PC-3 (cell line): Measurements from ENCODE around the gene BMF. TPM values are rescaled to one million over a fixed set of nuclear protein-coding genes. Genes with fewer than 3 reads are reported as not detected.
A peak's percentile ranks its signal among the peaks of the same experiment; 100 is the strongest.
"Not testable (repeated sequence)": the region's sequence is repeated elsewhere in the genome, so short reads cannot be mapped to it uniquely, and the experiment has no call there.

ENCODE experiments used
- ATAC-seq: fragments of 200-7000 bp; cut with Tn5 transposase; 2 replicates; pipeline ENCODE4 v1.9.1; 2020; ENCODE audit warnings: mild to moderate bottlenecking, moderate library complexity
- BruUV-seq: library from RNA; stranded (reverse); fragments of 400-500 nt; replicated peaks from 2 replicates; lab custom pipeline; 2021; lab: Mats Ljungman, UMichigan
- CTCF ChIA-PET: fragments of 300-600 bp; sonication (Branson Sonifier 250); formaldehyde crosslinking; loops from one replicate; lab custom pipeline; 2022; ENCODE audit warnings: antibody characterized with exemption; lab: Charles Lee
- POLR2A ChIA-PET: fragments of 300-600 bp; sonication (Branson Sonifier 250); formaldehyde crosslinking; loops from one replicate; lab custom pipeline; 2022; ENCODE audit warnings: antibody characterized with exemption; ENCODE audit not compliant: unreplicated experiment; lab: Charles Lee
- DNase-seq: peaks from one replicate; pipeline ENCODE4 v3.0.0-alpha.2; 2015
- H2AFZ ChIP-seq: fragments of 300-600 bp; sonication (generic); 2 replicates; pipeline ENCODE4 v1.6.0; 2016; ENCODE audit warnings: antibody characterized with exemption, low read length
- H3F3A ChIP-seq: fragments of 300-600 bp; sonication (generic); one replicate; pipeline ENCODE4 v1.6.0; 2017; ENCODE audit warnings: antibody characterized with exemption, low read length, control low read depth, mild to moderate bottlenecking; ENCODE audit not compliant: unreplicated experiment
- H3K27ac ChIP-seq: fragments of 300-600 bp; sonication (generic); 2 replicates; pipeline ENCODE4 v1.5.1; 2016; ENCODE audit warnings: mild to moderate bottlenecking, low read length
- H3K27me3 ChIP-seq: fragments of 300-600 bp; sonication (generic); 2 replicates; pipeline ENCODE4 v1.6.1; 2016; ENCODE audit warnings: low read length, mixed read lengths
- H3K36me3 ChIP-seq: fragments of 300-600 bp; sonication (generic); 2 replicates; pipeline ENCODE4 v1.6.1; 2016; ENCODE audit warnings: low read depth, mixed run types, low read length, mixed read lengths
- H3K4me1 ChIP-seq: fragments of 300-600 bp; sonication (generic); 2 replicates; pipeline ENCODE4 v1.5.1; 2016; ENCODE audit warnings: low read length; ENCODE audit not compliant: insufficient read depth
- H3K4me2 ChIP-seq: fragments of 300-600 bp; sonication (generic); 2 replicates; pipeline ENCODE4 v1.6.0; 2016; ENCODE audit warnings: low read length
- H3K4me3 ChIP-seq: fragments of 300-600 bp; sonication (generic); 2 replicates; pipeline ENCODE4 v1.5.1; 2016; ENCODE audit warnings: mild to moderate bottlenecking, low read length, mixed read lengths
- H3K79me2 ChIP-seq: fragments of 300-600 bp; sonication (generic); 2 replicates; pipeline ENCODE4 v1.6.1; 2017; ENCODE audit warnings: low read length, mixed read lengths
- H3K9ac ChIP-seq: fragments of 300-600 bp; sonication (generic); 2 replicates; pipeline ENCODE4 v1.6.0; 2016; ENCODE audit warnings: mild to moderate bottlenecking, low read length
- H3K9me2 ChIP-seq: fragments of 300-600 bp; sonication (generic); replicated peaks from 2 replicates; pipeline ENCODE4 v1.6.1; 2016; ENCODE audit warnings: mixed run types, low read length, mixed read lengths
- H3K9me3 ChIP-seq: fragments of 300-600 bp; sonication (generic); 2 replicates; pipeline ENCODE4 v1.6.1; 2016; ENCODE audit warnings: low read length, mixed read lengths
- H4K20me1 ChIP-seq: fragments of 300-600 bp; sonication (generic); 2 replicates; pipeline ENCODE4 v1.6.1; 2016; ENCODE audit warnings: low read length, mixed read lengths
- EZH2 ChIP-seq: fragments of 300-600 bp; sonication (generic); IDR thresholded peaks from one replicate; pipeline ENCODE4 v1.6.1; 2017; ENCODE audit warnings: antibody characterized with exemption, mild to moderate bottlenecking, low read length; ENCODE audit not compliant: unreplicated experiment
- EZH2phosphoT487 ChIP-seq: fragments of 300-600 bp; sonication (generic); IDR thresholded peaks from 2 replicates; pipeline ENCODE4 v1.6.1; 2018; ENCODE audit warnings: mild to moderate bottlenecking, antibody characterized with exemption, low read length, borderline replicate concordance
- intact Hi-C: fragments of 100-400 bp; cut with micrococcal nuclease; formaldehyde crosslinking; loops from 2 replicates; pipeline ENCODE4 v1.9.0; 2023
- total RNA-seq: library from RNA; depleted of rRNA; stranded (reverse); fragments of >200 nt; gene quantifications from 2 replicates; pipeline ENCODE4 v1.2.3, GENCODE V29; 2014
- TF ChIP-seq, protein P1 (sequence below): fragments of 300-600 bp; sonication (generic); conservative IDR thresholded peaks from 2 replicates; pipeline ENCODE4 v1.5.1; 2017; ENCODE audit warnings: antibody characterized with exemption, low read depth, mild to moderate bottlenecking, low read length

The BMF gene
- total RNA-seq, 1 experiment from 2014 or later, result 0.95 TPM

DNA sequence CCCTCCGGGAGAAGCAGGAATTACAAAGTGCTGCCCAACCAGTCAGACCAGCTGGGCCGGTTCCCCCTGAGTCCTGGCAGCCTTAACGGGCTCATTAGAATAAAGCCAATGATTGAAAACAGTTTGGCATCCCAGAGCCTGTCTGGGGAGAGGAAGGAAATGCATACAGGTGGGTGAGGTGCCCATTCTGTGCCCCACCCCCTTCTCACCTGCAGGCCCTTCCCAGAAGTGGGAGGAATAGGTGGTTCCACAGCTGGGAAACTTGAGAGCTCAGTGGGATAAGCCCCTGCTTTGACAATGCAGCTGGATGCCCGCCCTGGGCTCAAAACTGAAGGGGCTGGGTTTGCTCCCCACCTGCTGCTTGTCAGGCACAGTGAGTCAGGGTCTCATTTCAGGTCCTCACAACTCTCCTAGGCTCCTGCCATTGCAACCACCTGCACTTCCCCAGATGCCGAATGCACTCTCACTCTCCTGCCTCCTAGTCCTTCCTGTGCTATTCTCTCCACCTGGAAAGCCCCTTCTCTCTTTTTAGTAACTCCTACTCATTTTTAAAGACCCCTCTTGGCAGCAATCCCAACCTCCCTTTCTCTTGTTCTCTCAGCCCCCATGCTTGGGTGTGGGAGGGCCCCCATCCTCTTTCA lies 46.7 kb upstream of the BMF start:
- ATAC-seq, result peak; percentile 51
- Histone ChIP-seq H4K20me1 (no peaks in the 10 kb centered on the region), H3K4me3 (no peak overlapping the region), H3K9ac (no peak overlapping the region), H3F3A (no peaks in the 10 kb centered on the region), H2AFZ (no peak overlapping the region), H3K36me3 (no peaks in the 10 kb centered on the region), H3K79me2 (no peaks in the 10 kb centered on the region), H3K9me3 (no peaks in the 10 kb centered on the region), H3K27ac (no peak overlapping the region), H3K27me3 (no peaks in the 10 kb centered on the region), H3K9me2 (no peaks in the 10 kb centered on the region), H3K4me1 (peaks cover 47% of the 10 kb centered on the region), H3K4me2 (peak overlapping the region; percentile 46)
- intact Hi-C loops, result no loop called here
- ChIA-PET POLR2A (no interaction called here), CTCF (interaction anchor here (0.6 to 0.8 kb wide), 2 partner anchors 48 to 109 kb away, joined by 3 to 8 read pairs; no protein-coding TSS in a partner anchor)
- TF ChIP-seq, protein P1, sequence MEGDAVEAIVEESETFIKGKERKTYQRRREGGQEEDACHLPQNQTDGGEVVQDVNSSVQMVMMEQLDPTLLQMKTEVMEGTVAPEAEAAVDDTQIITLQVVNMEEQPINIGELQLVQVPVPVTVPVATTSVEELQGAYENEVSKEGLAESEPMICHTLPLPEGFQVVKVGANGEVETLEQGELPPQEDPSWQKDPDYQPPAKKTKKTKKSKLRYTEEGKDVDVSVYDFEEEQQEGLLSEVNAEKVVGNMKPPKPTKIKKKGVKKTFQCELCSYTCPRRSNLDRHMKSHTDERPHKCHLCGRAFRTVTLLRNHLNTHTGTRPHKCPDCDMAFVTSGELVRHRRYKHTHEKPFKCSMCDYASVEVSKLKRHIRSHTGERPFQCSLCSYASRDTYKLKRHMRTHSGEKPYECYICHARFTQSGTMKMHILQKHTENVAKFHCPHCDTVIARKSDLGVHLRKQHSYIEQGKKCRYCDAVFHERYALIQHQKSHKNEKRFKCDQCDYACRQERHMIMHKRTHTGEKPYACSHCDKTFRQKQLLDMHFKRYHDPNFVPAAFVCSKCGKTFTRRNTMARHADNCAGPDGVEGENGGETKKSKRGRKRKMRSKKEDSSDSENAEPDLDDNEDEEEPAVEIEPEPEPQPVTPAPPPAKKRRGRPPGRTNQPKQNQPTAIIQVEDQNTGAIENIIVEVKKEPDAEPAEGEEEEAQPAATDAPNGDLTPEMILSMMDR, result no peak
- no peak for TF ChIP-seq EZH2phosphoT487
- no peak for TF ChIP-seq EZH2
- peak; percentile 86 for DNase-seq
- no TSS peak for BruUV-seq

DNA sequence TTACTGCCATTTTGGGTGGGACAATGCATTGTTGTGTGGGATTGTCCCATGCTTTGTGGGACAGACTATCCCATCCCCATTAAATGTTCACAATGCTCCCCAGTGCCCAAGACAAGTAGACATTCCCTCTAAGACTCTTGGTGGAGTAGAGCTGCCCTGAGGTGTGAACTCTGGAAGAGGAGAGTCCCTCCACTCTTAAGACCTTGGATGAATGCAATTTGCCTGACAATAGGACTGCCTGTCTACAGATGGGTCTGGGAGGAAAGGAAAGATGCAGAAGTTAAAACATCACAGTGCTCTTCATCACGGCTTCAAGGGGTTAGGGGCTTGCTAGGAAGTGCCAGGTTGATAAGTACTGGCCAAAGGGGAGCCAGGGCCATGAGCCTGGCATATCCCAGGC lies 46.1 kb upstream of the BMF start:
- H3K9me2 ChIP-seq, CTCF ChIA-PET, H3K79me2 ChIP-seq, H3K27ac ChIP-seq, H2AFZ ChIP-seq, POLR2A ChIA-PET, BruUV-seq, ATAC-seq, H3K36me3 ChIP-seq, intact Hi-C loops, H4K20me1 ChIP-seq, H3K4me3 ChIP-seq, H3F3A ChIP-seq, DNase-seq, H3K9ac ChIP-seq, H3K27me3 ChIP-seq, H3K9me3 ChIP-seq, H3K4me2 ChIP-seq: not testable (repeated sequence)
- peaks cover 48% of the 10 kb centered on the region for H3K4me1 ChIP-seq

DNA sequence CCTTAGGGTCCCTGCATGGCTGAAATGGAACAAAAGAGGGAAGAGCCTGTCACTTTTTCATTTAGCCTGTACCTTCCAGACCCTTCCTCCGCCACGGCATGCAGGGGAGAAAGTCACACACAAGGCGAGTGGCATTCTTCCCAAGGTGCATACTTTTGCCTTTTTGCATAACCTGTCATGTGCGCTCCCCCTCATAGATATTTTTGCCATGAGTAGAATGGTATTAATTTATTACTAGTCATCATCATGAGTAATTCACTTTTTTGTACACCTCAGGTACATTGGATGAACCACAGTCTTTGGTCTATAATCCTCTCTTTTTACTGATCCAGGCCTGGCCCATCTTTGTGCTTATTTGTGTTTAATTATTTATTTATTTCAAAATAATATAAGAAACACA lies 43.3 kb upstream of the BMF start:
- BruUV-seq, result no TSS peak
- POLR2A ChIA-PET, result no interaction called here

More for the DNA sequence above, 43.3 kb upstream of the BMF start:
- H3K4me3 ChIP-seq, result no peak overlapping the region
- TF ChIP-seq EZH2phosphoT487, result no peak
- TF ChIP-seq EZH2, result no peak
- TF ChIP-seq, protein P1, result no peak
- no peaks in the 10 kb centered on the region for H3F3A ChIP-seq
- H3K9me3 ChIP-seq, result no peaks in the 10 kb centered on the region
- ATAC-seq, result peak; percentile 37
- intact Hi-C loops, result loop anchor here (2.0 kb wide), 1 partner anchor 43 kb away; the partner anchor contains the start of gene BMF
- H4K20me1 ChIP-seq, result no peaks in the 10 kb centered on the region
- CTCF ChIA-PET, result no interaction called here
- no peaks in the 10 kb centered on the region for H3K79me2 ChIP-seq
- no peaks in the 10 kb centered on the region for H3K9me2 ChIP-seq
- H3K4me2 ChIP-seq, result peak overlapping the region; percentile 73
- no peak overlapping the region for H3K9ac ChIP-seq
- no peaks in the 10 kb centered on the region for H3K36me3 ChIP-seq
- H3K27ac ChIP-seq, result no peak overlapping the region
- peaks cover 53% of the 10 kb centered on the region for H3K4me1 ChIP-seq
- no peak overlapping the region for H2AFZ ChIP-seq
- no peaks in the 10 kb centered on the region for H3K27me3 ChIP-seq
- peak; percentile 82 for DNase-seq
